GM10847 (cell line): ENCODE results near the gene GALNT2.

ENCODE experiments used
- POLR2A ChIP-seq: IDR thresholded peaks from 2 replicates; pipeline ENCODE4 v1.6.1; 2011; ENCODE audit not compliant: insufficient read length; ENCODE audit errors: extremely low read depth

Gene GALNT2

GRCh38 chr1:230308039-230308438, 241.0 kb downstream of the GALNT2 start:
- no peak for TF ChIP-seq POLR2A

GRCh38 chr1:230308821-230309220, 241.8 kb downstream of the GALNT2 start:
- no peak for TF ChIP-seq POLR2A

GRCh38 chr1:230309646-230310177, 242.7 kb downstream of the GALNT2 start:
- no peak for TF ChIP-seq POLR2A

GRCh38 chr1:230310381-230311163, 243.5 kb downstream of the GALNT2 start:
- TF ChIP-seq POLR2A: no peak

GRCh38 chr1:230312676-230313075, 245.6 kb downstream of the GALNT2 start:
- TF ChIP-seq POLR2A: no peak

- TF ChIP-seq POLR2A: no peak
Measured at GRCh38 chr1:230313453-230314141, 246.6 kb downstream of the GALNT2 start.

GRCh38 chr1:230314142-230314470, 247.1 kb downstream of the GALNT2 start:
- no peak for TF ChIP-seq POLR2A

GRCh38 chr1:230315099-230315498, 248.1 kb downstream of the GALNT2 start:
- no peak for TF ChIP-seq POLR2A

- TF ChIP-seq POLR2A: no peak
Measured at GRCh38 chr1:230316864-230317745, 250.1 kb downstream of the GALNT2 start.

GRCh38 chr1:230317823-230318819, 251.1 kb downstream of the GALNT2 start:
- TF ChIP-seq POLR2A: no peak

- no peak for TF ChIP-seq POLR2A
Measured at GRCh38 chr1:230319014-230319747, 252.1 kb downstream of the GALNT2 start.

GRCh38 chr1:230320804-230321203, 253.8 kb downstream of the GALNT2 start:
- no peak for TF ChIP-seq POLR2A

- TF ChIP-seq POLR2A: no peak
Measured at GRCh38 chr1:230321341-230321740, 254.3 kb downstream of the GALNT2 start.
